Measurements from ENCODE around the gene SELENOF.

Gene SELENOF

GRCh38 chr1:86913896-86914600 lies at the start of gene SELENOF:
Gene SELENOF, minus strand, starts transcription at chr1:86914126. Its CDS starts 15 bp downstream, at chr1:86914111.
- peak; percentile 99 for DNase-seq (ENCODE audit: low read depth)
- TF ChIP-seq MAX (IDR thresholded peaks at IDR 0.05; ENCODE audit: low read depth, low read length): peak; percentile 51
- TF ChIP-seq MYC (IDR thresholded peaks at IDR 0.05; ENCODE audit: low read depth, low read length): peak; percentile 84
- TF ChIP-seq POLR2A (IDR thresholded peaks at IDR 0.05; ENCODE audit: extremely low read depth, insufficient read length): peak; percentile 93
- no peak for TF ChIP-seq CTCF (IDR thresholded peaks at IDR 0.05; ENCODE audit: low read depth, low read length)

GRCh38 chr1:86960548-86960947 lies 46.6 kb upstream of the SELENOF start:
- DNase-seq (ENCODE audit: low read depth): no peak
- TF ChIP-seq POLR2A (IDR thresholded peaks at IDR 0.05; ENCODE audit: extremely low read depth, insufficient read length) (no peak), MAX (IDR thresholded peaks at IDR 0.05; ENCODE audit: low read depth, low read length) (no peak), MYC (IDR thresholded peaks at IDR 0.05; ENCODE audit: low read depth, low read length) (no peak), CTCF (IDR thresholded peaks at IDR 0.05; ENCODE audit: low read depth, low read length) (no peak)
- H3K4me3 ChIP-seq (ENCODE audit: low read depth, low read length): no peak overlapping the region

More at GRCh38 chr1:86913896-86914600, at the start of gene SELENOF:
- peak within 1 kb of the TSS; percentile 90 for H3K4me3 ChIP-seq (ENCODE audit: low read depth, low read length)

DNA sequence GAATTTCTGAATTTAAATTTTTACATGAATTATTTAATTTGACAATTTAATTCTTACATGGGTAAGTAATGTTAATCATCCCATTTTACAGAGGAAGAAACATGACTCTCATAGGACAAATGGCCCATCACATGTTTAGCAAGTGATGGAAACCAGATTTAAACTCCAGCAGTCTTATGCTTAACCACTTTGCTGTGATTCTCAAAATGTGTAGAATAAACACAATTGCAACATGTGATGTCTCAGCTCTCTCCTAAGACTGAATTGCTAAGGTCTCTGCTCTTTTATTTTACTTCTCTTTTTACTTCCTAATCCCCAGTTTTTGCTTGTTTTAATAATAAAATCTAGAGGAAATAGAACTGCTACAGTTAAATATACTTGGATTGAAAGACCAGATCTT lies 43.3 kb upstream of the SELENOF start:
- no peak overlapping the region for H3K4me3 ChIP-seq (ENCODE audit: low read depth, low read length)
- DNase-seq (ENCODE audit: low read depth): no peak
- TF ChIP-seq MYC (IDR thresholded peaks at IDR 0.05; ENCODE audit: low read depth, low read length): no peak
- TF ChIP-seq POLR2A (IDR thresholded peaks at IDR 0.05; ENCODE audit: extremely low read depth, insufficient read length): no peak
- no peak for TF ChIP-seq CTCF (IDR thresholded peaks at IDR 0.05; ENCODE audit: low read depth, low read length)
- no peak for TF ChIP-seq MAX (IDR thresholded peaks at IDR 0.05; ENCODE audit: low read depth, low read length)

DNA sequence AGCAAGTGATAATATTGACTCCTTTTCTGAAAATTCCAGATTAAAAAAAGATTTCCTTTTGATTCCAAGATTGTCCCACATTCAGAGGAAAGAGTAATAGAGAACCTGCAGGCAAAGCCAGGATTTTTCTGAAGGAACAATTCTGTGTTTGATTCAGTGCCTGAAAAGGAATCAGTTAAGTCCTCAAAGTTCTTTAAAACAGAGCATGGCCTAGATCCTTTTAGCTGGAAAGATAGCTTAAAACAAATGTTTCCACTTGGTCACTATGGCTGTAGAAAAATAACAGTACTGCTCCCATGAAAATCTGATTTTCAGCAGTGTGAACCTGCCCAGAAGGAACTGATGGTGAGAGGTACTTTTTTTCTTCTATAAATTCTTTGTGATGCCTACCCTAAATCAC lies 42.3 kb upstream of the SELENOF start:
- DNase-seq (ENCODE audit: low read depth): no peak
- TF ChIP-seq POLR2A (IDR thresholded peaks at IDR 0.05; ENCODE audit: extremely low read depth, insufficient read length) (no peak), MYC (IDR thresholded peaks at IDR 0.05; ENCODE audit: low read depth, low read length) (no peak), CTCF (IDR thresholded peaks at IDR 0.05; ENCODE audit: low read depth, low read length) (no peak), MAX (IDR thresholded peaks at IDR 0.05; ENCODE audit: low read depth, low read length) (no peak)
- no peak overlapping the region for H3K4me3 ChIP-seq (ENCODE audit: low read depth, low read length)

DNA sequence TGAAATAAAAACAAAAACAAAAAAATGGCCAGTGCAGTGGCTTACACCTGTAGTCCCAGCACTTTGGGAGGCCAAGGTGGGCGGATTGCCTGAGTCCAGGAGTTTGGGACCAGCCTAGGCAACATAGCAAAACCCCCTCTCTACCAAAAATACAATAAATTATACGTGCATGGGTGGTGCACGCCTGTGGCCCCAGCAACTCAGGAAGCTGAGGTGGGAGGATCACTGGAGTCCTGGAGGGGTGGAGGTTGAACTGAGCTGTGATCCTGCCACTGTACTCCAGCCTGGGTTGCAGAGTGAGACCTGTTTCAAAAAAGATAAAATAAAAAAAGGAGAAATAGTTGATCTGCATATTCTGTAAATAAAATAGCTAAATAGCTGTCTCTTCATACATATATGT lies 41.8 kb upstream of the SELENOF start:
- DNase-seq (ENCODE audit: low read depth): no peak
- TF ChIP-seq POLR2A (IDR thresholded peaks at IDR 0.05; ENCODE audit: extremely low read depth, insufficient read length) (no peak), MYC (IDR thresholded peaks at IDR 0.05; ENCODE audit: low read depth, low read length) (no peak), CTCF (IDR thresholded peaks at IDR 0.05; ENCODE audit: low read depth, low read length) (no peak), MAX (IDR thresholded peaks at IDR 0.05; ENCODE audit: low read depth, low read length) (no peak)
- no peak overlapping the region for H3K4me3 ChIP-seq (ENCODE audit: low read depth, low read length)
